Stimulated activated naive CD8-positive, alpha-beta T cell treated with anti-CD3 and anti-CD28 coated beads, Interleukin-15, Interleukin-2, amounts not matched to agents 100 ng/mL and 50 ng/mL, for 24 hours (primary cell): ENCODE measurements around the gene ELFN1.

Source experiments
- H3K27ac Mint-ChIP-seq: one replicate; pipeline ENCODE4 v1.8.0; 2021; ENCODE audit warnings: mild to moderate bottlenecking, mixed read lengths
- H3K27me3 Mint-ChIP-seq: one replicate; pipeline ENCODE4 v1.8.0; 2021; ENCODE audit warnings: mixed read lengths
- H3K36me3 Mint-ChIP-seq: one replicate; pipeline ENCODE4 v1.8.0; 2021; ENCODE audit warnings: low read depth, mixed read lengths
- H3K4me1 Mint-ChIP-seq: one replicate; pipeline ENCODE4 v1.8.0; 2021; ENCODE audit warnings: low read depth, mixed read lengths
- H3K4me3 Mint-ChIP-seq: one replicate; pipeline ENCODE4 v1.8.0; 2021; ENCODE audit warnings: mild to moderate bottlenecking, mixed read lengths
- H3K9me3 Mint-ChIP-seq: one replicate; pipeline ENCODE4 v1.8.0; 2021; ENCODE audit warnings: mixed read lengths

The ELFN1 gene

GRCh38 chr7:1700086-1700485 lies 30.0 kb downstream of the ELFN1 start:
- H3K27ac Mint-ChIP-seq: no peak overlapping the region

GRCh38 chr7:1700536-1701333 lies 30.7 kb downstream of the ELFN1 start:
- Mint-ChIP-seq H3K27ac (no peak overlapping the region), H3K27me3 (peaks cover 7% of the 10 kb centered on the region), H3K4me1 (no peaks in the 10 kb centered on the region), H3K4me3 (no peak overlapping the region), H3K36me3 (no peaks in the 10 kb centered on the region), H3K9me3 (peaks cover 12% of the 10 kb centered on the region)

More at GRCh38 chr7:1700086-1700485, 30.0 kb downstream of the ELFN1 start:
- peaks cover 7% of the 10 kb centered on the region for H3K27me3 Mint-ChIP-seq
- H3K4me3 Mint-ChIP-seq: no peak overlapping the region
- H3K4me1 Mint-ChIP-seq: no peaks in the 10 kb centered on the region
- H3K9me3 Mint-ChIP-seq: peaks cover 12% of the 10 kb centered on the region
- H3K36me3 Mint-ChIP-seq: no peaks in the 10 kb centered on the region

DNA sequence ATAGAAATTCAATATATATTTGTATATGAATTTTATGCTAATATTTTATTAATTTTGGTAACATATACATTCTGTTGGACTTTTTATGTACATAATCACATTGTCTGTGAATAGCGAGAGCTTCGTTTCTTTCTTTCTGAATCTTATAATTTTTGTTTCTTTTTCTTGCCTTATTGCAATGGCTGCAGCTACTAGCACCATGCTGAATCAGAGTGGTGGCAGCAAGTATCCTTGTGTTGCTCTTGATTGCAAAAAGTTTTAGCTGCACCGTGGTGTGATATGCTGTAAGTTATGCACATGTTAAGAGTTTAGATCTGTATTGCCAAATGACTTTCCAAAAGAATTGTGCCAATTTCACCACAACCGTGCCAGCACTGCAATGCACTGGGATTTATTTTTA lies 32.6 kb downstream of the ELFN1 start:
- H3K27me3 Mint-ChIP-seq: peaks cover 7% of the 10 kb centered on the region
- H3K27ac Mint-ChIP-seq: no peak overlapping the region
- H3K36me3 Mint-ChIP-seq: no peaks in the 10 kb centered on the region
- H3K4me3 Mint-ChIP-seq: no peak overlapping the region
- H3K9me3 Mint-ChIP-seq: peaks cover 12% of the 10 kb centered on the region
- H3K4me1 Mint-ChIP-seq: no peaks in the 10 kb centered on the region

DNA sequence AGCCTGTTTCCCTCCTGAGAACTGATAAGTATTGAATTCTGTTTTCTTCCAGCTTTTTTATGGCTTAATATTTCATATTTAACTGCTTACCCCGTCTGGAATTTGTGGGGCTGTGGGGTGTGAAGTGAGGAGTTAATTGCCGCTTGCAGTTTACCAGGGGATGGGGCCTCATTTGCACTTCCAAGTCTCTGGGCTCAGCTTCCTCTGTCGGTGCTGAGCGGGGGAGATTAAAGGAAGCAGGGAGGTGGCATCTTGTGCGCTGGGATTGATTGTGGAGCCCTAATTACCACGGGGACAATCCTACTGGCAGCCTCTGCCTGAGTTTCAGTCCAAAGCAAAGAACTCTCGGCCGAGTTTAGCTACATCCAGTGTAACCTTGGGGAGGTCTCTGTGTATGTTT lies 33.4 kb downstream of the ELFN1 start:
- H3K27me3 Mint-ChIP-seq: peaks cover 7% of the 10 kb centered on the region
- H3K36me3 Mint-ChIP-seq: no peaks in the 10 kb centered on the region
- no peaks in the 10 kb centered on the region for H3K4me1 Mint-ChIP-seq
- no peak overlapping the region for H3K4me3 Mint-ChIP-seq
- H3K9me3 Mint-ChIP-seq: peaks cover 12% of the 10 kb centered on the region
- H3K27ac Mint-ChIP-seq: no peak overlapping the region

DNA sequence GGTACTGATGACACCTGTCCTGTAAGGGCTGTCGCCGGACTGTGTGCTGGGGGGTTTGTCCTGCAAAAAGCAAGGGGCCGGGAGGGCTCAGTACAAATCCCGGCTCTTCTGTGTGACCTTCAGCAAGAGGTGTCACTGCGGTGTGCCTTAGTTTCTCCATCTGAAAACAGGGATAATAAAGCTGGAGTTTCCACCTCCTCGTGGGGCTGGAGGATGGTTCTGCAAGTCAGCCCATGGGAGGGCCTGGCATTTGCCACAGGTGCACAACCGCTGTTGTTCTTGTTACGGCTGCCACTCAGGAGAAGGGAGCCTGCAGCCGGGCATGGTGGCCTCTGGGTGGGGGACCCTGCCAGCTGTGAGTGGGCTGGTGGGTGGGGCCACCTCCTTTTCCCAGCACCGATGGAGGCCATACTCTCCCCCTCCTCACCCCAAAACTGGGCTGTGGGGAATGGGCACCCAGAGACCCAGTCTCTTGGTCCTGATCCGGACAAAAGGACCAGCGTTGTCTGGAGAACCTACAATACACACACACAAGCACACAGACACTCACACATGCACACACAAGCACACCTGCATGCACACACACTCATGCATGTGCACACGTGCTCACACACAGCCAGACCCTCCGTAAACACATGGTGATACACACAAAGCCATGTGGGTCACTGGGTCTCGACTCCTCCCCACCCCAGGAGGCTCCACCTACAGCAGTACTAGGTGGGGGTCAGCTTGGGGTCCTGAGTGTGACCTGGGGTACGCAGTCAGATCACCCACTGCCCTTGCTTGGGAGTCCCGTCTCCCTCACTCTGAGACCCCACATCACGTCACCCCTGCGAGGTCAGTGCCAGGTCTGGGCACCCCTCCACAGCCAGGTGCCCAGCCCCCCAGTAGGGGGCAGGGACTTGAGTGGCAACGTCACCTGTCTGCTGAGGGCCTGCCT lies 34.1 kb downstream of the ELFN1 start:
- Mint-ChIP-seq H3K27me3 (peaks cover 7% of the 10 kb centered on the region), H3K4me1 (no peaks in the 10 kb centered on the region), H3K9me3 (peaks cover 12% of the 10 kb centered on the region), H3K27ac (no peak overlapping the region), H3K36me3 (no peaks in the 10 kb centered on the region), H3K4me3 (no peak overlapping the region)

DNA sequence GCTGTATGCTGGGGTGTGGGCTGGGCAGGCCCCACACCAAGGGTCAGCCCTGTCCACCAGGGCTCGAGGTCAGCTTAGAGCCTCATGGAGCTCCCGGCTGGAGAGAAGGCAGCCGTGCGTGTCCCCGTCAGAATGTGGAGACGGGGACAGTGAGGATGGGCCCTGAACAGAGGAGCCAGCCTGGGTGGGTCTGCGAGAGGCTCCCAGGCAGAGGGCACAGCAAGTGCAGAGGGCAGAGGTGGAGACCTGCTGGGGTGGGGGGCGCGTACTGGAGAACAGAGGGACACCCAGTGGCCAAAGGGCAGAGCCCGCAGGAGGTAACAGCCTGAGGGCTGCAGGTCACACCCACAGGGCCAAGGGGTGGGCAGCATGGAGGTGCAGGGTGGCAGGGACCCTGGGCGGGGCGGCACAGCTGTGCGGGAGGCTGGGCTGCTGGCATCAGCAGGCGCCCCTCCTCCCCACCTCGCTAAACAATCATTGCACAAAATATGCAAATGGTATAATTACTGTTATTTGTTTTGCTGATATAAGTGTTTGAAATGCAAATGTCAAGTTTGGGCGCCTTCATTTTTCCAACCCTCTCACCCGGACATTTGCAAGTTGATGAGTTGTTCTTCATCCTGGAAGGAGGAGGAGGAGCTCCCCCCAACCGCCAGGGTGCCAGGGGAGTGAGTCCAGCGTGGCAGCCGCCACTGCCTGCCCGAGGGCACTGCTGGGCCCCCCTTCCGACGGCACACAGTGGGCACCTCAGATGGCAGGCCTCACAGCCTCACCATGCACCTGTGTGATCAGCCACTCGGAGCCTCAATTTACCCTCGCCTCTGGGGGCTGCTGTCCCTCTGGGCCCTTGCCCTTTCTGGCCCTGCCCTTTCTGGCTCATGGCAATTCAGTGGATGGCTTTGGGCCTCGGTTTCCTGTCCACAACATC lies 35.0 kb downstream of the ELFN1 start:
- no peaks in the 10 kb centered on the region for H3K36me3 Mint-ChIP-seq
- H3K4me1 Mint-ChIP-seq: no peaks in the 10 kb centered on the region
- peaks cover 7% of the 10 kb centered on the region for H3K27me3 Mint-ChIP-seq
- no peak overlapping the region for H3K27ac Mint-ChIP-seq
- no peak overlapping the region for H3K4me3 Mint-ChIP-seq
- peaks cover 18% of the 10 kb centered on the region for H3K9me3 Mint-ChIP-seq

DNA sequence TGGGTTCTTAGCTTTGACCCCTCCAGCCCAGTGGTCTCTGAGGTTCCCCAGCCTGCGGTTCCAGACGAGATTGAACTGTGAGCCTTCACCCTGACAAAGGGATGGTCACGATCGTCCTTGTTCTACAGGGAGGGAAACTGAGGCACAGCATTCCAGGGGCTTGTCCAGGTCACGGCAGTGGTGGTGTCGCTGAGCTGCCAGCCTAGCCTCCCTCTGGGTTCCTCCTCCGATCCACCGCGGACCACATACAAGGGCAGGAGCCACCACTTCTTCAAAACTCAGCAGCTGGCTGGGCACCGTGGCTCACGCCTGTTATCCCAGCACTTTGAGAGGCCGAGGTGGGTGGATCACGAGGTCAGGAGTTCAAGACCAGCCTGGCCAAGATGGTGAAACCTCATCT lies 35.8 kb downstream of the ELFN1 start:
- Mint-ChIP-seq H3K9me3 (peaks cover 18% of the 10 kb centered on the region), H3K27ac (no peak overlapping the region), H3K36me3 (no peaks in the 10 kb centered on the region), H3K4me1 (no peaks in the 10 kb centered on the region), H3K4me3 (no peak overlapping the region), H3K27me3 (peaks cover 7% of the 10 kb centered on the region)

GRCh38 chr7:1706381-1706720 lies 36.3 kb downstream of the ELFN1 start:
- H3K27ac Mint-ChIP-seq: no peak overlapping the region
- peaks cover 18% of the 10 kb centered on the region for H3K9me3 Mint-ChIP-seq
- H3K27me3 Mint-ChIP-seq: peaks cover 7% of the 10 kb centered on the region
- H3K36me3 Mint-ChIP-seq: no peaks in the 10 kb centered on the region
- no peaks in the 10 kb centered on the region for H3K4me1 Mint-ChIP-seq
- no peak overlapping the region for H3K4me3 Mint-ChIP-seq

DNA sequence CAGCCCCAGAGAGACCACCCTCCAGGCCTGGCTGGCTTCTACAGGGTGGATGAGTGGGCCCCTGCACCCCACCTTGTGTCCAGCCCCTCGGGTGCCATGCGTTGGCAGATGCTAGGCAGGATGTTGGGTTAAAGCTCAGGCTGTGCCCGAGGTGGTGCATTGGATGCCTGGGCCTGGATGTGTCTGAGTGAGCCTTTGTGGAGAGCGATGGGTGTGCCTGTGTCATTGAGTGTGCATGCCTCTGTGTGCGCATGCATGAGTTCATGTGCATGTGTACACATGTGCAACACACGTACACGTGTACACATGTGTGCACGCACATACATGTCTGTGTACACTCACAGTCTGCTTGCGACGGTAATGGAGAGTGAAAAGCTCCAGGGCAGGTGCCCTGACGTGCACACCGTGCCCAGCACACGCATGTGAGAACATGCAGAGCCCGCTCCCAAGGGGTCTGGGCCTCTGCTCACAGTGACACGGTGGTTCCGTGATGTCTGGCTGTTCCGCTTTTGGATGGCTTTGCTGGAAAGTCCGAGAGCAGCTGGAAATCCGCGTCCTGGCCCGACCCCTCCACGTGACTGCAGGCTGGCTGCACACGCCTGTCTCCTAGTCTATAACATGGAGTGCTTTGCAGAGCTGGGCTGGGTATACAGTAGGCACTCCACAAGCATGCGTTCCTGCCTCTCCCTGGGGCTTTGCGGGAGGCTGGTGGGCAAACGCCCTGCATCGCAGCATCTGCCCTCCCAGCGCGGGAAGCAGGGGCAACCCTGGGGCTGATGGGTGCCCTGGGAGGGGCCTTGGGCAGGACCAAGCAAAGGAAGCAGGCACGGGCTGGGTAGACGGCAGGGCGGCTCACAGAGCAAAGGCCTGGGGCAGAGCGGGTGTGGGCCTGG lies 36.9 kb downstream of the ELFN1 start:
- Mint-ChIP-seq H3K4me3 (no peak overlapping the region), H3K9me3 (peaks cover 18% of the 10 kb centered on the region), H3K4me1 (no peaks in the 10 kb centered on the region), H3K27me3 (peaks cover 7% of the 10 kb centered on the region), H3K27ac (no peak overlapping the region), H3K36me3 (no peaks in the 10 kb centered on the region)

DNA sequence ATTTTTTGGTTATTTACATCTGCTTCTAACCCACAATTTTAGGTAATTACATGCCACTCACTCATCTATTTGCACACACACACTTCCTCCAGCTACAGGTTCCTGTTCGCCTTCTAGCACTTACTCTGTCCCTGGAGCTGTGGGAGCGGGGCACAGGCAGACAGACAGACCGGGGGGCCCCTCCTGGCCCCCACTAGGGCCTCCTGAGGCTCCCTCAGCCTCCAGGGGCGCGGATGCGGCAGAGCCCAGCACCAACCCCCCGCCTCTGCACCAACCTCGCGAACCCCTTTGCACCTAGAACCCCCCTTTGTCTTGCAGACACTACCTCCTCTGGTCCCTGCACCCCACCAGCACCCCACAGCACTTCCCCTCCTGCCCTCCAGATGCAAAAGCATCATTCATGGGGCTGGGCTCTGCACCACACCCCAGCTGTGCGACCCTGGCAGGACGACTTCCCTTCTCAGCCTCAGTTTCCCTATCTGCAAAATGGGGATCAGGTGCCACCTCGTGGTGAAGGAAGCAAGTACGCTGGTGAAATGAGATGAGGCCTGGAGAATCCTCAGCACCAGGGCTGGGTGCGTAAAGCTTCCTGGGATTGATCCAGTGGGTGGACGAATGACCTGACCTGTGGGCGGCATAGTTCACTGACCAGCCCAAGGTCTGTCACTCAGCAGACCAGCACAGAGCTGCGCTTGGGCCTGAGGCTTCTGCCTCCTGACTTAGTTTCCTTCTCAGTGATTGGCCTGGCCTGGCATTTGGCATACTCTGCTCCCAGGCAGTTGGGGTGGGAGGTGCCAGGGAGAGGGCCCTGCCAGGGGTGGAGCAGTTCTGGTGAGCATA lies 37.9 kb downstream of the ELFN1 start:
- no peak overlapping the region for H3K27ac Mint-ChIP-seq
- H3K9me3 Mint-ChIP-seq: peaks cover 11% of the 10 kb centered on the region
- H3K36me3 Mint-ChIP-seq: no peaks in the 10 kb centered on the region
- H3K4me3 Mint-ChIP-seq: no peak overlapping the region
- H3K27me3 Mint-ChIP-seq: peaks cover 4% of the 10 kb centered on the region
- no peaks in the 10 kb centered on the region for H3K4me1 Mint-ChIP-seq

DNA sequence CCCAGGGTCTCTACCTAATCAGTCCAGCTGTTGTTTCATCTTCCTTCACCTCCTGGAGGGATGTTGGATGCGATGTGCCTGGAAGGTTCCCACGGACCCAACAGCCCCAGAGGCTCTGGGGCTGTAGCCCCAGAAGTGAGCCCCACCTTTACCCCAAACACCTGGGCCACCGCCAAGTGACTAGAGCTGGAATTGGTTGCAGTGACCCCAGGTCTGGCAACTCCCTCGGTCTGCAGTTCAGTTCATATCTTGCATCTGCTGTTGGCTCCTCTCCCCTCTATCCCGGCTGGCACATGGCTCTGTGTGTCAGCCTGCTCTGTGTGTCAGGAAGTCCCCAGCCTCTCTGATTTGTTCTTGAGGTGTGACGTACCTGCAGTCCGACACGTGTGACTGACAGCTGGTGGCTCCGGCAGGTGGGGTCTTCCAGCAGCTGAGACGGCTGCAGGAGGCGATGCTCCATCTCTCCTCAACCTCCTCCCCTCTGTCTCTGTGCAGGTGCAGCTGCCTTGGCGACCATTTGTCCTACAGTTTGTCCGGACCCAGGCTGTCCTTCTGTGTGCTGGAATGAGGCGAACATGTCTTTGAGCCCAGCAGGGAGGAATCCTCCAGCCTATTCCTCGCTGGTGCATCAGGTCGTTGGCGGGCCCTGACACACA lies 38.6 kb downstream of the ELFN1 start:
- Mint-ChIP-seq H3K36me3 (no peaks in the 10 kb centered on the region), H3K27me3 (no peaks in the 10 kb centered on the region), H3K4me3 (no peak overlapping the region), H3K4me1 (no peaks in the 10 kb centered on the region), H3K27ac (no peak overlapping the region), H3K9me3 (peaks cover 6% of the 10 kb centered on the region)

DNA sequence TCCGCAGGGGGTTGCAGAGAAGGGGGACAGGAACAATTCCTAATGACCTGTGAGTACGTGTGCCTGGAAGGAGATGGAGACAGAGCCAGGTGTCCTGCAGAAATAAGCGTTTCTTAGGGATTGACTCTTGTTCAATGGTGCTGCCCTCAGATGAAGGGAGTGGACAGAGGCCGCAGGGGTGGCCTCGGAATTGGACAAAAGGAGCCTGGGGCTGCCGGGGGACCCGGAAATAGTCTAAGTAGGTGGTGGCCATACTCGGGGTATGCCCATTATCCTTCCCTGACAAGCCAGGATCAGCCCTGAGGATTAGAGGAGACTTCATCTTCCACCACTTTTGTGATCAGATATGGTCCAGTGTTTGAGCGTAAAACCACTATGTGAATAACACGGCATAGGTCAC lies 39.2 kb downstream of the ELFN1 start:
- H3K4me3 Mint-ChIP-seq: no peak overlapping the region
- no peaks in the 10 kb centered on the region for H3K27me3 Mint-ChIP-seq
- H3K27ac Mint-ChIP-seq: no peak overlapping the region
- no peaks in the 10 kb centered on the region for H3K4me1 Mint-ChIP-seq
- H3K36me3 Mint-ChIP-seq: no peaks in the 10 kb centered on the region
- H3K9me3 Mint-ChIP-seq: peaks cover 6% of the 10 kb centered on the region

GRCh38 chr7:1709900-1710299 lies 39.8 kb downstream of the ELFN1 start:
- Mint-ChIP-seq H3K4me1 (no peaks in the 10 kb centered on the region), H3K36me3 (no peaks in the 10 kb centered on the region), H3K27me3 (no peaks in the 10 kb centered on the region), H3K4me3 (no peak overlapping the region), H3K27ac (no peak overlapping the region), H3K9me3 (peaks cover 6% of the 10 kb centered on the region)
